ENCODE results near the gene SDSL.
A peak's percentile ranks its signal among the peaks of the same experiment; 100 is the strongest.

The SDSL gene

GRCh38 chr12:113470871-113471618 is 48.9 kb downstream of the SDSL start:
- no peak for DNase-seq

- peak; percentile 48 for DNase-seq
These were observed 49.5 kb downstream of the SDSL start, which contains the start of gene LHX5 for GRCh38 chr12:113471619-113472171. Gene LHX5 (minus strand): TSS chr12:113471871. CDS start chr12:113471498, 373 bp downstream.

GRCh38 chr12:113472191-113473121 is 50.3 kb downstream of the SDSL start:
- DNase-seq = no peak

GRCh38 chr12:113473400-113473799 is 51.2 kb downstream of the SDSL start:
- no peak for DNase-seq

- no peak for DNase-seq
These were observed 51.8 kb downstream of the SDSL start for GRCh38 chr12:113473942-113474341.

GRCh38 chr12:113474635-113475436 is 52.7 kb downstream of the SDSL start:
- DNase-seq = no peak

- DNase-seq = no peak
These were observed 53.4 kb downstream of the SDSL start for GRCh38 chr12:113475451-113476175.

GRCh38 chr12:113476176-113476986 is 54.2 kb downstream of the SDSL start:
- peak; percentile 66 for DNase-seq

GRCh38 chr12:113477171-113477841 is 55.1 kb downstream of the SDSL start:
- DNase-seq = no peak

GRCh38 chr12:113477842-113478215 is 55.6 kb downstream of the SDSL start:
- no peak for DNase-seq

GRCh38 chr12:113478351-113479011 is 56.3 kb downstream of the SDSL start:
- no peak for DNase-seq

GRCh38 chr12:113479216-113479589 is 57.0 kb downstream of the SDSL start:
- no peak for DNase-seq

- no peak for DNase-seq
These were observed 57.6 kb downstream of the SDSL start for GRCh38 chr12:113479590-113480335.

- DNase-seq = no peak
These were observed 58.3 kb downstream of the SDSL start for GRCh38 chr12:113480336-113480971.

GRCh38 chr12:113482334-113482733 is 60.2 kb downstream of the SDSL start:
- no peak for DNase-seq

- DNase-seq = no peak
These were observed 63.1 kb downstream of the SDSL start for GRCh38 chr12:113485330-113485729.

- DNase-seq = no peak
These were observed 64.5 kb downstream of the SDSL start for GRCh38 chr12:113486722-113487121.

Data from NCI-H748 treated with DMSO at 0.1 percent for 48 hours (cell line).